Inflammatory macrophage treated with lipopolysaccharide for 4 hours (primary cell): ENCODE data around the gene CCDC33.

ENCODE experiments used
- DNase-seq: peaks from one replicate; pipeline ENCODE4 v3.0.0-alpha.2; 2020

The CCDC33 gene

GRCh38 chr15:74261041-74261440 lies 24.9 kb downstream of the CCDC33 start:
- DNase-seq: no peak

GRCh38 chr15:74261685-74262084 lies 25.6 kb downstream of the CCDC33 start:
- no peak for DNase-seq

- no peak for DNase-seq
Observed at GRCh38 chr15:74262151-74262550, 26.0 kb downstream of the CCDC33 start.

- DNase-seq: no peak
Observed at GRCh38 chr15:74262625-74263024, 26.5 kb downstream of the CCDC33 start.

- no peak for DNase-seq
Observed at GRCh38 chr15:74263466-74263865, 27.3 kb downstream of the CCDC33 start.

GRCh38 chr15:74264081-74264501 lies 28.0 kb downstream of the CCDC33 start:
- no peak for DNase-seq

GRCh38 chr15:74265046-74265639 lies 29.0 kb downstream of the CCDC33 start:
- DNase-seq: no peak

GRCh38 chr15:74268020-74268419 lies 31.9 kb downstream of the CCDC33 start:
- no peak for DNase-seq

GRCh38 chr15:74269362-74270035 lies 33.4 kb downstream of the CCDC33 start:
- no peak for DNase-seq

- DNase-seq: no peak
Observed at GRCh38 chr15:74270155-74270554, 34.0 kb downstream of the CCDC33 start.

- no peak for DNase-seq
Observed at GRCh38 chr15:74270854-74271520, 34.9 kb downstream of the CCDC33 start.

GRCh38 chr15:74272812-74273211 lies 36.7 kb downstream of the CCDC33 start:
- DNase-seq: no peak

- DNase-seq: no peak
Observed at GRCh38 chr15:74274470-74275038, 38.4 kb downstream of the CCDC33 start.

- DNase-seq: no peak
Observed at GRCh38 chr15:74275957-74276356, 39.8 kb downstream of the CCDC33 start.

- no peak for DNase-seq
Observed at GRCh38 chr15:74276560-74276959, 40.4 kb downstream of the CCDC33 start.

- no peak for DNase-seq
Observed at GRCh38 chr15:74277242-74277810, 41.2 kb downstream of the CCDC33 start.

GRCh38 chr15:74278207-74278606 lies 42.1 kb downstream of the CCDC33 start:
- DNase-seq: no peak

- no peak for DNase-seq
Observed at GRCh38 chr15:74281147-74282133, 45.3 kb downstream of the CCDC33 start.

- DNase-seq: no peak
Observed at GRCh38 chr15:74283368-74283767, 47.2 kb downstream of the CCDC33 start.

GRCh38 chr15:74289671-74290070 lies 53.5 kb downstream of the CCDC33 start:
- DNase-seq: no peak

- no peak for DNase-seq
Observed at GRCh38 chr15:74290645-74291044, 54.5 kb downstream of the CCDC33 start.
